ENCODE data around the gene UBE3C. TPM values are rescaled to one million over a fixed set of nuclear protein-coding genes. Genes with fewer than 3 reads are reported as not detected.

The UBE3C gene
- total and polyA plus RNA-seq, 7 experiments from 2014 or later: 21.3 to 64.6 (median 53.9) TPM

DNA sequence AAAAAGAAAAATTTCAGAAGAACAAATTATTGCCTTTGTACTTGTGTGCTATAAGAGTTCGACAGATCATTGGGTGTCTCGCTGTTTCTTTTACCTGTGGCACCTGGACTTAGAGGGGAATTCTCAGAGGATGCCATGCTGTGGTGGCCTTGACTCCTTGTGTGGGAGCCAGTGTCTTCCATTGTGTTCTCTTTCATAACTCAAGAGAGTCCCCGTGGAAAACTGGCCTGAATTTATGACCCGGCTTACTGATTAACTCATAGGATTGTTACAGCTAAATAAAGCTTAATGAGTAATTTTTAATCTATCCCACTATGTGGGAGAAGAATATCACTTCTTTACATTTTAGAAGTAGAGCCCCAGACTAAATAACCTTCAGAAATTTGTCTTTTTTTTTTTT lies 54.5 kb downstream of the UBE3C start:
- Mint-ChIP-seq H3K36me3 (peaks cover 20 to 71% (median 35%) of the 10 kb centered on the region in 5 donors), H3K9me3 (no peaks in the 10 kb centered on the region), H3K4me1 (peaks cover 0 to 5% (median 0%) of the 10 kb centered on the region in 7 donors), H3K4me3 (no peak overlapping the region), H3K27ac (peak overlapping the region in 2 of 9 donors; percentile 26 to 28), H3K27me3 (no peaks in the 10 kb centered on the region)
- Histone ChIP-seq H3K36me3 (ENCODE audit: control insufficient read depth in 2 of 3, insufficient read depth in 3 of 3, low read length in 3 of 3) (peaks cover 3 to 62% (median 8%) of the 10 kb centered on the region in 3 experiments), H3K4me3 (ENCODE audit: low read length) (no peak overlapping the region), H3K27ac (ENCODE audit: low read depth, low read length) (no peak overlapping the region), H3K4me1 (ENCODE audit: control insufficient read depth in 2 of 2, insufficient read depth in 2 of 2, low read length in 2 of 2) (no peaks in the 10 kb centered on the region), H3K9me3 (ENCODE audit: control insufficient read depth in 2 of 3, low read length in 3 of 3) (no peaks in the 10 kb centered on the region), H3K27me3 (ENCODE audit: control insufficient read depth in 2 of 2, insufficient read depth in 2 of 2, low read length in 2 of 2) (no peaks in the 10 kb centered on the region)
- intact Hi-C loops (cut with micrococcal nuclease): no loop called here
- CTCF ChIA-PET: interaction anchor here (0.6 kb wide), 1 partner anchor 76 kb away, joined by 3 read pairs; no protein-coding TSS in a partner anchor
- DNase-seq (no peak), ATAC-seq (no peak)
- POLR2A ChIA-PET: no interaction called here

DNA sequence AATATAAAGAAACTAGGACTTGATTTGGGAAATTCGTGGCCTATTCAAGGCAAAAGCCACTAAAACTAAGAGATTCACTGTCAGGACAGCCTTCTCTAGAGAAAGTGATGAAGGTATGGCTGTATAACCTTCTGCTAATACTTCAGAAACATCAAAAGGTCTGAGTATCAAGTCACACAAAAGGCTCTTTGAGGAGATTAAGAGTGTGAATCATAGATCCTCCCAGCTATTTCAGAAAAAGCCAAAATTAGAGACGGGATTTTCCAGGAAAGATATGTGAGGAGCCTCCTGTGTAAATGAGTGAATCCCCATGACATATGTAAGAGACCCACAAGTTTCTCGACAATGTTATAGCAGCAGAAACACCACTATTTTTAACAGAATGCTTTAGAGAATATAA lies 56.2 kb downstream of the UBE3C start:
- no peak overlapping the region for H3K4me3 ChIP-seq (ENCODE audit: low read length)
- Mint-ChIP-seq H3K4me1 (peaks cover 0 to 5% (median 0%) of the 10 kb centered on the region in 7 donors), H3K9me3 (no peaks in the 10 kb centered on the region), H3K27ac (peak overlapping the region in 2 of 9 donors; percentile 39 to 64), H3K36me3 (peaks cover 23 to 66% (median 30%) of the 10 kb centered on the region in 5 donors), H3K4me3 (no peak overlapping the region), H3K27me3 (no peaks in the 10 kb centered on the region)
- no peaks in the 10 kb centered on the region for H3K4me1 ChIP-seq (ENCODE audit: control insufficient read depth in 2 of 2, insufficient read depth in 2 of 2, low read length in 2 of 2)
- peaks cover 0 to 50% (median 3%) of the 10 kb centered on the region in 3 experiments for H3K36me3 ChIP-seq (ENCODE audit: control insufficient read depth in 2 of 3, insufficient read depth in 3 of 3, low read length in 3 of 3)
- H3K27ac ChIP-seq (ENCODE audit: low read depth, low read length): no peak overlapping the region
- ATAC-seq (no peak), DNase-seq (no peak)
- no peaks in the 10 kb centered on the region for H3K9me3 ChIP-seq (ENCODE audit: control insufficient read depth in 2 of 3, low read length in 3 of 3)
- ChIA-PET POLR2A (no interaction called here), CTCF (no interaction called here)
- no peaks in the 10 kb centered on the region for H3K27me3 ChIP-seq (ENCODE audit: control insufficient read depth in 2 of 2, insufficient read depth in 2 of 2, low read length in 2 of 2)
- intact Hi-C loops (cut with micrococcal nuclease): no loop called here

GRCh38 chr7:157195868-157196267 lies 57.1 kb downstream of the UBE3C start:
- DNase-seq (no peak), ATAC-seq (no peak)
- Mint-ChIP-seq H3K4me3 (no peak overlapping the region), H3K9me3 (no peaks in the 10 kb centered on the region), H3K27ac (no peak overlapping the region), H3K36me3 (peaks cover 22 to 64% (median 27%) of the 10 kb centered on the region in 5 donors), H3K4me1 (peaks cover 0 to 5% (median 0%) of the 10 kb centered on the region in 7 donors), H3K27me3 (no peaks in the 10 kb centered on the region)
- H3K27ac ChIP-seq (ENCODE audit: low read depth, low read length): no peak overlapping the region
- H3K4me1 ChIP-seq (ENCODE audit: control insufficient read depth in 2 of 2, insufficient read depth in 2 of 2, low read length in 2 of 2): no peaks in the 10 kb centered on the region
- H3K36me3 ChIP-seq (ENCODE audit: control insufficient read depth in 2 of 3, insufficient read depth in 3 of 3, low read length in 3 of 3): peaks cover 0 to 45% (median 3%) of the 10 kb centered on the region in 3 experiments
- intact Hi-C loops (cut with micrococcal nuclease): no loop called here
- H3K4me3 ChIP-seq (ENCODE audit: low read length): no peak overlapping the region
- POLR2A ChIA-PET: no interaction called here
- H3K9me3 ChIP-seq (ENCODE audit: control insufficient read depth in 2 of 3, low read length in 3 of 3): no peaks in the 10 kb centered on the region
- no peaks in the 10 kb centered on the region for H3K27me3 ChIP-seq (ENCODE audit: control insufficient read depth in 2 of 2, insufficient read depth in 2 of 2, low read length in 2 of 2)
- CTCF ChIA-PET: no interaction called here

DNA sequence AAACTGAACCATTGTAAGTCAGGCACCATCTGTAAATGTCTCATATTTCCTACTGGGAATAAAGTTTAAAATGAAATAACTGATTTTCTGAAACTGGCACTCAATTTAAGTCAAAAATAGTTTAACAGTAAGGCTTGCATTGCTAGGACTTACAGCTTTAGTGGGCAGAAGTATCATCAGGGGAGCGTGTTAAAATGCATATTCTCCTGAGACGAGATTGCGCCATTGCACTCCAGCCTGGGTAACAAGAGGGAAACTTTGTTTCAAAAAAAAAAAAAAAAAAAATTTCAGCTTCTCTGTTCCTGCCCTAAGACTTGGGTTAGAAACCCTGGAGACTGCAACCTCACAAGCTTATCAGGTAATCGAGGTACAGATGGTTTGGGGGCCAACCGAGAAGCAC lies 65.4 kb downstream of the UBE3C start:
- peaks cover 0 to 37% (median 6%) of the 10 kb centered on the region in 5 donors for H3K36me3 Mint-ChIP-seq
- H3K4me1 Mint-ChIP-seq: peaks cover 0 to 4% (median 0%) of the 10 kb centered on the region in 7 donors

DNA sequence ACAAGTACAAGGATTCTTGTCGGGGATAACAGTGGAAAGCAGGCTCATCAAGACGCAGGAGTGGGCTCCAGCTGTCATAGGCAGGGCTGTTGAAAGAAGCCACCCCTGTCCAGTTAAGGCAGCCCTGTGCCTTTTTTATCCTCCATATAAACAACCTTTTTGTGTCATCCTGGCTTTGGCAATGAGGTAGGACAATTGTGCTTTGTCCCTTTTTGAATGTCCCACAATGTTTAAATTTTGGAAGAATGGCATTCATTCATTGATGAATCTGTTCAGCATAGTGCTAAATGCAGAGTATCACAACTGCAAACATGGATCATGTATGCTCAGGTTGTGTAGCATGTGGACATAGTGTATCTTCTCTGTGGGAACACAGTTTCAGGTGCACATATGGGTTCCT lies 66.7 kb downstream of the UBE3C start:
- ChIA-PET POLR2A (no interaction called here), CTCF (no interaction called here)
- DNase-seq (no peak), ATAC-seq (no peak)
- Histone ChIP-seq H3K9me3 (ENCODE audit: control insufficient read depth in 2 of 3, low read length in 3 of 3) (no peaks in the 10 kb centered on the region), H3K4me3 (ENCODE audit: low read length) (no peak overlapping the region), H3K27ac (ENCODE audit: low read depth, low read length) (no peak overlapping the region), H3K27me3 (ENCODE audit: control insufficient read depth in 2 of 2, insufficient read depth in 2 of 2, low read length in 2 of 2) (no peaks in the 10 kb centered on the region), H3K4me1 (ENCODE audit: control insufficient read depth in 2 of 2, insufficient read depth in 2 of 2, low read length in 2 of 2) (no peaks in the 10 kb centered on the region), H3K36me3 (ENCODE audit: control insufficient read depth in 2 of 3, insufficient read depth in 3 of 3, low read length in 3 of 3) (peaks cover 0 to 47% (median 0%) of the 10 kb centered on the region in 3 experiments)
- intact Hi-C loops (cut with micrococcal nuclease): no loop called here
- Mint-ChIP-seq H3K36me3 (peaks cover 0 to 34% (median 6%) of the 10 kb centered on the region in 5 donors), H3K27ac (no peak overlapping the region), H3K4me1 (peaks cover 0 to 4% (median 0%) of the 10 kb centered on the region in 7 donors), H3K4me3 (no peak overlapping the region), H3K9me3 (peaks cover 0 to 2% (median 0%) of the 10 kb centered on the region in 11 donors), H3K27me3 (no peaks in the 10 kb centered on the region)

More for the DNA sequence above, 65.4 kb downstream of the UBE3C start:
- H3K9me3 ChIP-seq (ENCODE audit: control insufficient read depth in 2 of 3, low read length in 3 of 3): no peaks in the 10 kb centered on the region
- Mint-ChIP-seq H3K27me3 (no peaks in the 10 kb centered on the region), H3K4me3 (no peak overlapping the region), H3K9me3 (peaks cover 0 to 2% (median 0%) of the 10 kb centered on the region in 11 donors), H3K27ac (no peak overlapping the region)
- ChIA-PET POLR2A (no interaction called here), CTCF (no interaction called here)
- intact Hi-C loops (cut with micrococcal nuclease): no loop called here
- no peaks in the 10 kb centered on the region for H3K4me1 ChIP-seq (ENCODE audit: control insufficient read depth in 2 of 2, insufficient read depth in 2 of 2, low read length in 2 of 2)
- ATAC-seq (no peak), DNase-seq (no peak)
- H3K27me3 ChIP-seq (ENCODE audit: control insufficient read depth in 2 of 2, insufficient read depth in 2 of 2, low read length in 2 of 2): no peaks in the 10 kb centered on the region
- H3K27ac ChIP-seq (ENCODE audit: low read depth, low read length): no peak overlapping the region
- H3K4me3 ChIP-seq (ENCODE audit: low read length): no peak overlapping the region
- peaks cover 0 to 47% (median 0%) of the 10 kb centered on the region in 3 experiments for H3K36me3 ChIP-seq (ENCODE audit: control insufficient read depth in 2 of 3, insufficient read depth in 3 of 3, low read length in 3 of 3)

- Mint-ChIP-seq H3K27ac (no peak overlapping the region), H3K9me3 (no peaks in the 10 kb centered on the region), H3K4me3 (no peak overlapping the region), H3K36me3 (peaks cover 0 to 39% (median 4%) of the 10 kb centered on the region in 5 donors), H3K4me1 (peaks cover 0 to 4% (median 0%) of the 10 kb centered on the region in 7 donors), H3K27me3 (no peaks in the 10 kb centered on the region)
- Histone ChIP-seq H3K4me3 (ENCODE audit: low read length) (no peak overlapping the region), H3K36me3 (ENCODE audit: control insufficient read depth in 2 of 3, insufficient read depth in 3 of 3, low read length in 3 of 3) (peaks cover 0 to 43% (median 0%) of the 10 kb centered on the region in 3 experiments), H3K27ac (ENCODE audit: low read depth, low read length) (no peak overlapping the region), H3K4me1 (ENCODE audit: control insufficient read depth in 2 of 2, insufficient read depth in 2 of 2, low read length in 2 of 2) (no peaks in the 10 kb centered on the region), H3K27me3 (ENCODE audit: control insufficient read depth in 2 of 2, insufficient read depth in 2 of 2, low read length in 2 of 2) (no peaks in the 10 kb centered on the region), H3K9me3 (ENCODE audit: control insufficient read depth in 2 of 3, low read length in 3 of 3) (no peaks in the 10 kb centered on the region)
- ATAC-seq (no peak), DNase-seq (no peak)
- intact Hi-C loops (cut with micrococcal nuclease): no loop called here
- CTCF ChIA-PET: no interaction called here
- POLR2A ChIA-PET: interaction anchor here (1.5 kb wide), 1 partner anchor 66 kb away, joined by 3 read pairs; no protein-coding TSS in a partner anchor
Measured at GRCh38 chr7:157208571-157209413, 70.1 kb downstream of the UBE3C start.
